ENCODE measurements around the gene KCNQ5.

The KCNQ5 gene

GRCh38 chr6:73116330-73116729, 494.5 kb downstream of the KCNQ5 start:
- no peak overlapping the region for H3K9ac ChIP-seq (ENCODE audit: low read length in 5 of 5)
- H3K4me3 ChIP-seq (ENCODE audit: low read depth in 1 of 5, low read length in 5 of 5) = no peak overlapping the region
- no peaks in the 10 kb centered on the region for H3K9me3 ChIP-seq (ENCODE audit: control insufficient read depth in 5 of 5, low read length in 5 of 5)
- H3K27me3 ChIP-seq (ENCODE audit: control insufficient read depth in 5 of 5, insufficient read depth in 4 of 5, low read length in 5 of 5) = no peaks in the 10 kb centered on the region
- H3K36me3 ChIP-seq (ENCODE audit: control insufficient read depth in 5 of 5, insufficient read depth in 5 of 5, low read length in 5 of 5) = no peaks in the 10 kb centered on the region
- H3K27ac ChIP-seq (ENCODE audit: low read depth, low read length) = no peak overlapping the region
- no peaks in the 10 kb centered on the region for H3K4me1 ChIP-seq (ENCODE audit: control insufficient read depth in 5 of 5, insufficient read depth in 5 of 5, low read length in 5 of 5)

- Histone ChIP-seq H3K9me3 (ENCODE audit: control insufficient read depth in 5 of 5, low read length in 5 of 5) (no peaks in the 10 kb centered on the region), H3K4me1 (ENCODE audit: control insufficient read depth in 5 of 5, insufficient read depth in 5 of 5, low read length in 5 of 5) (no peaks in the 10 kb centered on the region), H3K9ac (ENCODE audit: low read length in 5 of 5) (no peak overlapping the region), H3K36me3 (ENCODE audit: control insufficient read depth in 5 of 5, insufficient read depth in 5 of 5, low read length in 5 of 5) (no peaks in the 10 kb centered on the region), H3K27ac (ENCODE audit: low read depth, low read length) (no peak overlapping the region), H3K27me3 (ENCODE audit: control insufficient read depth in 5 of 5, insufficient read depth in 4 of 5, low read length in 5 of 5) (no peaks in the 10 kb centered on the region), H3K4me3 (ENCODE audit: low read depth in 1 of 5, low read length in 5 of 5) (no peak overlapping the region)
These were observed 499.6 kb downstream of the KCNQ5 start for GRCh38 chr6:73121421-73121993.

- Histone ChIP-seq H3K36me3 (ENCODE audit: control insufficient read depth in 5 of 5, insufficient read depth in 5 of 5, low read length in 5 of 5) (no peaks in the 10 kb centered on the region), H3K27me3 (ENCODE audit: control insufficient read depth in 5 of 5, insufficient read depth in 4 of 5, low read length in 5 of 5) (no peaks in the 10 kb centered on the region), H3K4me1 (ENCODE audit: control insufficient read depth in 5 of 5, insufficient read depth in 5 of 5, low read length in 5 of 5) (no peaks in the 10 kb centered on the region), H3K9me3 (ENCODE audit: control insufficient read depth in 5 of 5, low read length in 5 of 5) (no peaks in the 10 kb centered on the region), H3K27ac (ENCODE audit: low read depth, low read length) (no peak overlapping the region), H3K9ac (ENCODE audit: low read length in 5 of 5) (no peak overlapping the region), H3K4me3 (ENCODE audit: low read depth in 1 of 5, low read length in 5 of 5) (no peak overlapping the region)
These were observed 501.9 kb downstream of the KCNQ5 start for GRCh38 chr6:73123632-73124329.

- Histone ChIP-seq H3K9ac (ENCODE audit: low read length in 5 of 5) (no peak overlapping the region), H3K4me3 (ENCODE audit: low read depth in 1 of 5, low read length in 5 of 5) (no peak overlapping the region), H3K36me3 (ENCODE audit: control insufficient read depth in 5 of 5, insufficient read depth in 5 of 5, low read length in 5 of 5) (no peaks in the 10 kb centered on the region), H3K27ac (ENCODE audit: low read depth, low read length) (no peak overlapping the region), H3K4me1 (ENCODE audit: control insufficient read depth in 5 of 5, insufficient read depth in 5 of 5, low read length in 5 of 5) (peaks cover 0 to 3% (median 0%) of the 10 kb centered on the region in 5 donors), H3K27me3 (ENCODE audit: control insufficient read depth in 5 of 5, insufficient read depth in 4 of 5, low read length in 5 of 5) (peaks cover 0 to 10% (median 2%) of the 10 kb centered on the region in 5 donors), H3K9me3 (ENCODE audit: control insufficient read depth in 5 of 5, low read length in 5 of 5) (no peaks in the 10 kb centered on the region)
These were observed 508.0 kb downstream of the KCNQ5 start for GRCh38 chr6:73129653-73130443.

GRCh38 chr6:73131706-73132105, 509.8 kb downstream of the KCNQ5 start:
- Histone ChIP-seq H3K9ac (ENCODE audit: low read length in 5 of 5) (no peak overlapping the region), H3K9me3 (ENCODE audit: control insufficient read depth in 5 of 5, low read length in 5 of 5) (no peaks in the 10 kb centered on the region), H3K4me3 (ENCODE audit: low read depth in 1 of 5, low read length in 5 of 5) (no peak overlapping the region), H3K36me3 (ENCODE audit: control insufficient read depth in 5 of 5, insufficient read depth in 5 of 5, low read length in 5 of 5) (no peaks in the 10 kb centered on the region), H3K27ac (ENCODE audit: low read depth, low read length) (no peak overlapping the region), H3K27me3 (ENCODE audit: control insufficient read depth in 5 of 5, insufficient read depth in 4 of 5, low read length in 5 of 5) (peaks cover 0 to 10% (median 2%) of the 10 kb centered on the region in 5 donors), H3K4me1 (ENCODE audit: control insufficient read depth in 5 of 5, insufficient read depth in 5 of 5, low read length in 5 of 5) (peaks cover 0 to 3% (median 0%) of the 10 kb centered on the region in 5 donors)

- H3K27ac ChIP-seq (ENCODE audit: low read depth, low read length) = no peak overlapping the region
These were observed 512.7 kb downstream of the KCNQ5 start for GRCh38 chr6:73134588-73134987.

GRCh38 chr6:73139681-73140383, 518.0 kb downstream of the KCNQ5 start:
- no peaks in the 10 kb centered on the region for H3K9me3 ChIP-seq (ENCODE audit: control insufficient read depth in 5 of 5, low read length in 5 of 5)
- no peak overlapping the region for H3K27ac ChIP-seq (ENCODE audit: low read depth, low read length)
- H3K36me3 ChIP-seq (ENCODE audit: control insufficient read depth in 5 of 5, insufficient read depth in 5 of 5, low read length in 5 of 5) = no peaks in the 10 kb centered on the region
- no peaks in the 10 kb centered on the region for H3K4me1 ChIP-seq (ENCODE audit: control insufficient read depth in 5 of 5, insufficient read depth in 5 of 5, low read length in 5 of 5)
- no peak overlapping the region for H3K4me3 ChIP-seq (ENCODE audit: low read depth in 1 of 5, low read length in 5 of 5)
- H3K9ac ChIP-seq (ENCODE audit: low read length in 5 of 5) = no peak overlapping the region
- H3K27me3 ChIP-seq (ENCODE audit: control insufficient read depth in 5 of 5, insufficient read depth in 4 of 5, low read length in 5 of 5) = peaks cover 0 to 2% (median 0%) of the 10 kb centered on the region in 5 donors

More at GRCh38 chr6:73134588-73134987, 512.7 kb downstream of the KCNQ5 start:
- H3K9me3 ChIP-seq (ENCODE audit: control insufficient read depth in 5 of 5, low read length in 5 of 5) = no peaks in the 10 kb centered on the region
- H3K4me3 ChIP-seq (ENCODE audit: low read depth in 1 of 5, low read length in 5 of 5) = no peak overlapping the region
- H3K36me3 ChIP-seq (ENCODE audit: control insufficient read depth in 5 of 5, insufficient read depth in 5 of 5, low read length in 5 of 5) = no peaks in the 10 kb centered on the region
- H3K27me3 ChIP-seq (ENCODE audit: control insufficient read depth in 5 of 5, insufficient read depth in 4 of 5, low read length in 5 of 5) = peaks cover 0 to 9% (median 2%) of the 10 kb centered on the region in 5 donors
- peaks cover 0 to 3% (median 0%) of the 10 kb centered on the region in 5 donors for H3K4me1 ChIP-seq (ENCODE audit: control insufficient read depth in 5 of 5, insufficient read depth in 5 of 5, low read length in 5 of 5)
- no peak overlapping the region for H3K9ac ChIP-seq (ENCODE audit: low read length in 5 of 5)

GRCh38 chr6:73143551-73143950, 521.7 kb downstream of the KCNQ5 start:
- Histone ChIP-seq H3K4me1 (ENCODE audit: control insufficient read depth in 5 of 5, insufficient read depth in 5 of 5, low read length in 5 of 5) (no peaks in the 10 kb centered on the region), H3K4me3 (ENCODE audit: low read depth in 1 of 5, low read length in 5 of 5) (no peak overlapping the region), H3K27ac (ENCODE audit: low read depth, low read length) (no peak overlapping the region), H3K36me3 (ENCODE audit: control insufficient read depth in 5 of 5, insufficient read depth in 5 of 5, low read length in 5 of 5) (no peaks in the 10 kb centered on the region), H3K27me3 (ENCODE audit: control insufficient read depth in 5 of 5, insufficient read depth in 4 of 5, low read length in 5 of 5) (no peaks in the 10 kb centered on the region), H3K9ac (ENCODE audit: low read length in 5 of 5) (no peak overlapping the region), H3K9me3 (ENCODE audit: control insufficient read depth in 5 of 5, low read length in 5 of 5) (no peaks in the 10 kb centered on the region)

GRCh38 chr6:73144516-73144915, 522.7 kb downstream of the KCNQ5 start:
- Histone ChIP-seq H3K27ac (ENCODE audit: low read depth, low read length) (no peak overlapping the region), H3K4me3 (ENCODE audit: low read depth in 1 of 5, low read length in 5 of 5) (no peak overlapping the region), H3K4me1 (ENCODE audit: control insufficient read depth in 5 of 5, insufficient read depth in 5 of 5, low read length in 5 of 5) (no peaks in the 10 kb centered on the region), H3K36me3 (ENCODE audit: control insufficient read depth in 5 of 5, insufficient read depth in 5 of 5, low read length in 5 of 5) (no peaks in the 10 kb centered on the region), H3K27me3 (ENCODE audit: control insufficient read depth in 5 of 5, insufficient read depth in 4 of 5, low read length in 5 of 5) (no peaks in the 10 kb centered on the region), H3K9ac (ENCODE audit: low read length in 5 of 5) (no peak overlapping the region), H3K9me3 (ENCODE audit: control insufficient read depth in 5 of 5, low read length in 5 of 5) (no peaks in the 10 kb centered on the region)

Measured in subcutaneous abdominal adipose tissue (tissue), 5 donors.